GM10266 (cell line): ENCODE results near the gene STOML2.
A peak's percentile ranks its signal among the peaks of the same experiment; 100 is the strongest.

Experiments
- DNase-seq: peaks from one replicate; pipeline ENCODE4 v3.0.0; 2012; ENCODE audit errors: extremely low spot score
- TF ChIP-seq, protein P1 (sequence below): IDR thresholded peaks from 2 replicates; pipeline ENCODE4 v1.5.1; 2012; ENCODE audit warnings: mild to moderate bottlenecking, low read depth; ENCODE audit not compliant: control insufficient read depth, insufficient read depth; ENCODE audit errors: missing control alignments

Gene STOML2

GRCh38 chr9:35075358-35075757 is 27.6 kb downstream of the STOML2 start:
- no peak for DNase-seq
- TF ChIP-seq, protein P1, sequence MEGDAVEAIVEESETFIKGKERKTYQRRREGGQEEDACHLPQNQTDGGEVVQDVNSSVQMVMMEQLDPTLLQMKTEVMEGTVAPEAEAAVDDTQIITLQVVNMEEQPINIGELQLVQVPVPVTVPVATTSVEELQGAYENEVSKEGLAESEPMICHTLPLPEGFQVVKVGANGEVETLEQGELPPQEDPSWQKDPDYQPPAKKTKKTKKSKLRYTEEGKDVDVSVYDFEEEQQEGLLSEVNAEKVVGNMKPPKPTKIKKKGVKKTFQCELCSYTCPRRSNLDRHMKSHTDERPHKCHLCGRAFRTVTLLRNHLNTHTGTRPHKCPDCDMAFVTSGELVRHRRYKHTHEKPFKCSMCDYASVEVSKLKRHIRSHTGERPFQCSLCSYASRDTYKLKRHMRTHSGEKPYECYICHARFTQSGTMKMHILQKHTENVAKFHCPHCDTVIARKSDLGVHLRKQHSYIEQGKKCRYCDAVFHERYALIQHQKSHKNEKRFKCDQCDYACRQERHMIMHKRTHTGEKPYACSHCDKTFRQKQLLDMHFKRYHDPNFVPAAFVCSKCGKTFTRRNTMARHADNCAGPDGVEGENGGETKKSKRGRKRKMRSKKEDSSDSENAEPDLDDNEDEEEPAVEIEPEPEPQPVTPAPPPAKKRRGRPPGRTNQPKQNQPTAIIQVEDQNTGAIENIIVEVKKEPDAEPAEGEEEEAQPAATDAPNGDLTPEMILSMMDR, result no peak

- no peak for DNase-seq
- TF ChIP-seq, protein P1, result no peak
These were observed 28.1 kb downstream of the STOML2 start for GRCh38 chr9:35074791-35075190.

DNA sequence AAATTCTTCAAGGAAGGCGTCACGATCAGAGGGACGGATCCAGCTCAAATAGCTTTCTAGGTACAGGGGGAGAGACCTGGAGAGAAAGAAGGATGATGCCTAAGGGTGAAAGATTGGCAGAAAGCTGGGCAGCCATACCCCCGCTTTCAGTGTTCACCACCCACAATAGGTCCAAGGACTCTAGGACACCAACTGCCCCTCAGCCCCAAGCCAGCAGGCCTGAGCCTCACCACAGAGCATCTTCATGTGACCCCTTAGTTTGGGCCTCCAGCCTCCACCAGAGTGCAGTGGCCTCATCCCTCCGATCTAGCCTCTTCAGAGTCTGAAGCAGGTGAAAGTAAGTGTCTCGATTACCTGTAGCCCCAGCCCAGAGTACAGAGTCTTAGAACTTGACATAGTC is 28.8 kb downstream of the STOML2 start:
- TF ChIP-seq, protein P1, result no peak

GRCh38 chr9:35073279-35073612 is 29.7 kb downstream of the STOML2 start:
- DNase-seq, result no peak
- TF ChIP-seq, protein P1, result no peak

More for the DNA sequence above, 28.8 kb downstream of the STOML2 start:
- no peak for DNase-seq

GRCh38 chr9:35072461-35073278 is 30.3 kb downstream of the STOML2 start, which contains the start of gene VCP:
Gene VCP, minus strand, starts transcription at chr9:35072625. Its CDS starts 272 bp downstream, at chr9:35072353.
- peak; percentile 99 for DNase-seq
- TF ChIP-seq, protein P1, result peak; percentile 24

- TF ChIP-seq, protein P1, result peak; percentile 43
- DNase-seq, result peak; percentile 86
These were observed 31.0 kb downstream of the STOML2 start for GRCh38 chr9:35071814-35072460.
